ENCODE data around the gene CNDP2. TPM values are rescaled to one million over a fixed set of nuclear protein-coding genes. Genes with fewer than 3 reads are reported as not detected.

The CNDP2 gene
- total RNA-seq, 1 experiment from 2014 or later, result 75.3 TPM

GRCh38 chr18:74478316-74478715 lies 17.8 kb upstream of the CNDP2 start:
- DNase-seq (ENCODE audit: low spot score), result no peak
- intact Hi-C loops (cut with micrococcal nuclease; ENCODE audit: unreplicated experiment), result no loop called here
- Histone ChIP-seq H3K27ac (ENCODE audit: low read depth, low read length, poor library complexity, severe bottlenecking) (no peak overlapping the region), H3K4me1 (ENCODE audit: insufficient read depth, low read length, poor library complexity, severe bottlenecking) (no peaks in the 10 kb centered on the region), H3K27me3 (replicated peaks; ENCODE audit: insufficient read depth, low read depth, low read length, poor library complexity) (no peaks in the 10 kb centered on the region), H3K4me3 (ENCODE audit: low read depth, low read length, poor library complexity, severe bottlenecking) (no peak overlapping the region), H3K9me3 (ENCODE audit: low read depth, low read length, poor library complexity, severe bottlenecking) (no peaks in the 10 kb centered on the region), H3K36me3 (ENCODE audit: insufficient read depth, low read length, poor library complexity, severe bottlenecking) (no peaks in the 10 kb centered on the region)
- no TSS peak for BruUV-seq (replicated peaks)
- TF ChIP-seq EZH2 (IDR thresholded peaks at IDR 0.05; ENCODE audit: borderline replicate concordance, low read depth, low read length, poor library complexity, severe bottlenecking) (no peak), CTCF (conservative IDR thresholded peaks at IDR 0.05; ENCODE audit: low read depth, low read length) (no peak)
- ChIA-PET POLR2A (ENCODE audit: low non-redundant PET) (no interaction called here), CTCF (no interaction called here)

GRCh38 chr18:74478880-74479279 lies 17.3 kb upstream of the CNDP2 start:
- Histone ChIP-seq H3K4me1 (ENCODE audit: insufficient read depth, low read length, poor library complexity, severe bottlenecking) (no peaks in the 10 kb centered on the region), H3K27me3 (replicated peaks; ENCODE audit: insufficient read depth, low read depth, low read length, poor library complexity) (no peaks in the 10 kb centered on the region), H3K9me3 (ENCODE audit: low read depth, low read length, poor library complexity, severe bottlenecking) (no peaks in the 10 kb centered on the region), H3K4me3 (ENCODE audit: low read depth, low read length, poor library complexity, severe bottlenecking) (no peak overlapping the region), H3K36me3 (ENCODE audit: insufficient read depth, low read length, poor library complexity, severe bottlenecking) (no peaks in the 10 kb centered on the region), H3K27ac (ENCODE audit: low read depth, low read length, poor library complexity, severe bottlenecking) (no peak overlapping the region)
- no TSS peak for BruUV-seq (replicated peaks)
- ChIA-PET POLR2A (ENCODE audit: low non-redundant PET) (no interaction called here), CTCF (no interaction called here)
- DNase-seq (ENCODE audit: low spot score), result no peak
- TF ChIP-seq CTCF (conservative IDR thresholded peaks at IDR 0.05; ENCODE audit: low read depth, low read length) (no peak), EZH2 (IDR thresholded peaks at IDR 0.05; ENCODE audit: borderline replicate concordance, low read depth, low read length, poor library complexity, severe bottlenecking) (no peak)
- intact Hi-C loops (cut with micrococcal nuclease; ENCODE audit: unreplicated experiment), result no loop called here

GRCh38 chr18:74479486-74480148 lies 16.5 kb upstream of the CNDP2 start:
- H3K4me3 ChIP-seq (ENCODE audit: low read depth, low read length, poor library complexity, severe bottlenecking), result no peak overlapping the region
- CTCF ChIA-PET, result no interaction called here
- no peak overlapping the region for H3K27ac ChIP-seq (ENCODE audit: low read depth, low read length, poor library complexity, severe bottlenecking)
- no TSS peak for BruUV-seq (replicated peaks)
- H3K36me3 ChIP-seq (ENCODE audit: insufficient read depth, low read length, poor library complexity, severe bottlenecking), result no peaks in the 10 kb centered on the region
- intact Hi-C loops (cut with micrococcal nuclease; ENCODE audit: unreplicated experiment), result no loop called here
- no peaks in the 10 kb centered on the region for H3K4me1 ChIP-seq (ENCODE audit: insufficient read depth, low read length, poor library complexity, severe bottlenecking)
- TF ChIP-seq CTCF (conservative IDR thresholded peaks at IDR 0.05; ENCODE audit: low read depth, low read length), result no peak
- no peak for TF ChIP-seq EZH2 (IDR thresholded peaks at IDR 0.05; ENCODE audit: borderline replicate concordance, low read depth, low read length, poor library complexity, severe bottlenecking)
- H3K9me3 ChIP-seq (ENCODE audit: low read depth, low read length, poor library complexity, severe bottlenecking), result no peaks in the 10 kb centered on the region
- H3K27me3 ChIP-seq (replicated peaks; ENCODE audit: insufficient read depth, low read depth, low read length, poor library complexity), result peaks cover under 1% of the 10 kb centered on the region
- POLR2A ChIA-PET (ENCODE audit: low non-redundant PET), result no interaction called here
- no peak for DNase-seq (ENCODE audit: low spot score)

Data from A673 (cell line).